Activated CD8-positive, alpha-beta T cell treated with anti-CD3 and anti-CD28 coated beads, Interleukin-2, amount 10 ng/mL, durations not matched to agents 7 days and 5 days (primary cell): ENCODE results near the gene EIF1AX. TPM values are rescaled to one million over a fixed set of nuclear protein-coding genes. Genes with fewer than 3 reads are reported as not detected.
A peak's percentile ranks its signal among the peaks of the same experiment; 100 is the strongest.
"Not testable (repeated sequence)": the region's sequence is repeated elsewhere in the genome, so short reads cannot be mapped to it uniquely, and the experiment has no call there.

ENCODE experiments used
- ATAC-seq: fragments of 150-1000 bp; cut with Tn5 transposase; one replicate; pipeline ENCODE4 v1.10.0; 2021; ENCODE audit warnings: moderate library complexity
- CTCF ChIA-PET: fragments of 350-600 bp; sonication (Branson Sonifier 250); formaldehyde crosslinking; loops from one replicate; lab custom pipeline; 2021; ENCODE audit warnings: antibody characterized with exemption; lab: Charles Lee
- POLR2A ChIA-PET: fragments of 350-600 bp; sonication (Branson Sonifier 250); formaldehyde crosslinking; loops from one replicate; lab custom pipeline; 2021; ENCODE audit warnings: antibody characterized with exemption; lab: Charles Lee
- DNase-seq: peaks from one replicate; pipeline ENCODE4 v3.0.0-alpha.2; 2020
- H3K27ac Mint-ChIP-seq: one replicate; pipeline ENCODE4 v1.8.0; 2021; ENCODE audit warnings: mild to moderate bottlenecking, mixed read lengths
- H3K27me3 Mint-ChIP-seq: one replicate; pipeline ENCODE4 v1.8.0; 2021; ENCODE audit warnings: low read depth, mixed read lengths
- H3K36me3 Mint-ChIP-seq: one replicate; pipeline ENCODE4 v1.8.0; 2021; ENCODE audit warnings: low read depth, mixed read lengths
- H3K4me1 Mint-ChIP-seq: one replicate; pipeline ENCODE4 v1.8.0; 2021; ENCODE audit warnings: low read depth, mixed read lengths
- H3K4me3 Mint-ChIP-seq: one replicate; pipeline ENCODE4 v1.8.0; 2021; ENCODE audit warnings: mild to moderate bottlenecking, mixed read lengths
- H3K9me3 Mint-ChIP-seq: one replicate; pipeline ENCODE4 v1.8.0; 2022; ENCODE audit warnings: mixed read lengths; ENCODE audit not compliant: insufficient read depth
- total RNA-seq, 2 experiments: library from RNA; stranded (reverse); gene quantifications; one replicate each; pipeline ENCODE4 v1.2.3, GENCODE V29; 2021

The EIF1AX gene
- total RNA-seq, 2 experiments from 2014 or later, result 84.8 to 92.4 TPM

DNA sequence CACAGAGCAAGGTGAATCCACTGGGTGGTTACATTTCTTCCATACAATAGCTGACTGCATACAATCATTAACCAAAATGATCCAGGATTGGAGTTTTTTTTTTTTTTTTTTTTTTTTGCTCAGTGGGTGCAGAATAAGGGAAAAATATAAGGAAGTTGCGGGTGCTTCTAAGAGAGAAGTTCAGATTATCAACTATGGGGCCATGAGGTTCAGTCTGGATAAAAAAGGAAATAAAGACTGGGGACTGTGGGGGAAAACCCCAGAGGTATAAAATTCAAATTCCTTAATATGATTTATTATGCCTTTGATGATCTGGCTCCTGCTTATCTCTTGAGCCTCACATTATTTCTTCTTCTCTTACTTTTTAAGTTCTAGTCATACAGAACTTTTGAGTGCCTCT, 5.9 kb upstream of the EIF1AX start:
- no peaks in the 10 kb centered on the region for H3K9me3 Mint-ChIP-seq
- H3K4me3 Mint-ChIP-seq, result no peak overlapping the region
- H3K27me3 Mint-ChIP-seq, result no peaks in the 10 kb centered on the region
- ATAC-seq (no peak), DNase-seq (no peak)
- CTCF ChIA-PET, result no interaction called here
- H3K4me1 Mint-ChIP-seq, result peaks cover 10% of the 10 kb centered on the region
- POLR2A ChIA-PET, result interaction anchor here (0.8 kb wide), 1 partner anchor 774 kb away, joined by 4 read pairs; no protein-coding TSS in a partner anchor
- H3K27ac Mint-ChIP-seq, result no peak overlapping the region
- H3K36me3 Mint-ChIP-seq, result peaks cover 20% of the 10 kb centered on the region

DNA sequence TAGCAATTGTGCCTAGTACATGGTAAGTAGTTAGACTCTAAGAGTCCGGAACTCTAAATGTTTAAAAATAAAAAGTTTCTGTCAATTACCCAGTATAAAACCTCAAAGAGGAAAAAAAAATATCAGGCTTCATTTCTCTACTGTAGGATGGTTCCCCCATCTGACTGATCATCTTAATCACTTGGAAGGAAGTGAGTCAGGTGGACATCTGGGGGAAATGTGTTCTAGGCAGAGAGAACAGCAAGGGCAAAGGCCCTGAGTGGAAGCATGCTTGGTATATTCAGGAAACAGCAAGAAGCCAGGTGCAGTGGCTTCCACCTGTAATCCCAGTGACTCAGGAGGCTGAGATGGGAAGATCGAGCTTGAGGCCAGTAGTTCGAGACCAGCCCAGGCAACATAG, 2.9 kb upstream of the EIF1AX start:
- POLR2A ChIA-PET, result no interaction called here
- Mint-ChIP-seq H3K36me3 (peaks cover 11% of the 10 kb centered on the region), H3K27me3 (no peaks in the 10 kb centered on the region), H3K4me1 (peaks cover 17% of the 10 kb centered on the region), H3K4me3 (no peak overlapping the region), H3K27ac (no peak overlapping the region), H3K9me3 (no peaks in the 10 kb centered on the region)
- DNase-seq (no peak), ATAC-seq (no peak)
- CTCF ChIA-PET, result no interaction called here

DNA sequence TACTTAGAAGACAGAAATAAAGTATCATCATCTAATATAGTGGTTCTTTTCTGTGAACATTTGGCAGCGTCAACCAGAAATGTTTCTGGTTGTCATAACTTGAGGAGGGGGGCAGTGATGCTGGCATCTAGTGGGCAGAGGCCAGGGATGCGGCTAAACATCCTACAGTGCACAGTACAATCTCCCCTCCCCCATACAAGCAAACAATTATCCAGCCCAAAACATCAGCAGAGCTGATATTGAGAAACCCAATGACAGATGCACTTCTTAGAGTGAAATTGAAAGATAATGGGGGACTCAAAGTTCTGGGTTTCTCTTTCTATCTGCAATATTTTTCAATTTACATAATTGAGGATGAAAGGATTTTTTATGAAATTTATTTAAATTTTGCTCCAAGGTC, 1.9 kb upstream of the EIF1AX start:
- no peak overlapping the region for H3K4me3 Mint-ChIP-seq
- peaks cover 10% of the 10 kb centered on the region for H3K36me3 Mint-ChIP-seq
- no peak for DNase-seq
- no peak for ATAC-seq
- no peaks in the 10 kb centered on the region for H3K27me3 Mint-ChIP-seq
- no peaks in the 10 kb centered on the region for H3K9me3 Mint-ChIP-seq
- no peak overlapping the region for H3K27ac Mint-ChIP-seq
- ChIA-PET CTCF (no interaction called here), POLR2A (no interaction called here)
- peaks cover 24% of the 10 kb centered on the region for H3K4me1 Mint-ChIP-seq

DNA sequence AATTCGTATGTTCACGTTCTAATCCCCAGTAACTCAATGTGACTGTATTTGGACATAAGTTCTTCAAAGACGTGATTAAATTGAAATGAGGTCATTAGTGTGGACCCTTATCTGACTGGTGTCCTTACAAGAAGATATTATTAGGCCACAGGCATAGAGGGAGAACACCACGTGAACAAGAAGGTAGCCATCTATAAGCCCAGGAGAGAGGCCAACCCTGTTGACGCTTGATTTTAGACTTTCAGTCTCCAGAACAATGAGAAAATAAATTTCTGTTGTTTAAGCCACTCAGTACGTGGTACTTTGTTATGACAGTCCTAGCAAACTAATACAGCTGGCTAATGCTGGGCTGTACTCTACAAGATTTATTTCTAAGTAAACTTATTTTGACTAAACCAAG, 1.5 kb upstream of the EIF1AX start:
- POLR2A ChIA-PET, result no interaction called here
- CTCF ChIA-PET, result no interaction called here
- Mint-ChIP-seq H3K4me3 (no peak overlapping the region), H3K27ac (peak overlapping the region; percentile 70), H3K9me3 (no peaks in the 10 kb centered on the region), H3K36me3 (peaks cover 10% of the 10 kb centered on the region), H3K27me3 (no peaks in the 10 kb centered on the region), H3K4me1 (peaks cover 24% of the 10 kb centered on the region)
- ATAC-seq (no peak), DNase-seq (no peak)

DNA sequence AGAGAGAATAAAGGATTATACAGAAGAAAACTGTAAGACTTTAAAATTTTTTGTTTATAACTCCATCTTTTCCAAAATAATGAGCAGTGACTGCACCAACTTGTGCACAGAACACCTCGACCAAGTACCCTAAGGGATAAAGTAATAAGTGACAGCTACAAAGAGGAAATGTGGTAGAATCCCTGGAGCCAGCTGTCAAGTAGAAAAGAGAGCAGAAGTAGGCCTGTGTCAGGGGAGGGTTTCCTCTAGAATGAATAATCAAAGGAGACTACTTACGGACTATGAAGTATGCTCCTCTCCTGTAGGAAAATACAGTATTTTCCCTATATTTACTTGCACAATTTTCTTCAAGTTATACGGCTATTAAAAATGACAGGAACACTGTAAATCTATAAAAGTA, 1.2 kb downstream of the EIF1AX start:
- peaks cover 32% of the 10 kb centered on the region for H3K4me1 Mint-ChIP-seq
- ATAC-seq (no peak), DNase-seq (no peak)
- ChIA-PET CTCF (interaction anchor here (0.9 to 1.4 kb wide), 2 partner anchors 8 to 235 kb away, joined by 4 to 5 read pairs; no protein-coding TSS in a partner anchor), POLR2A (no interaction called here)
- peaks cover 26% of the 10 kb centered on the region for H3K36me3 Mint-ChIP-seq
- H3K9me3 Mint-ChIP-seq, result no peaks in the 10 kb centered on the region
- H3K4me3 Mint-ChIP-seq, result peak overlapping the region; percentile 83
- H3K27ac Mint-ChIP-seq, result no peak overlapping the region
- H3K27me3 Mint-ChIP-seq, result no peaks in the 10 kb centered on the region

DNA sequence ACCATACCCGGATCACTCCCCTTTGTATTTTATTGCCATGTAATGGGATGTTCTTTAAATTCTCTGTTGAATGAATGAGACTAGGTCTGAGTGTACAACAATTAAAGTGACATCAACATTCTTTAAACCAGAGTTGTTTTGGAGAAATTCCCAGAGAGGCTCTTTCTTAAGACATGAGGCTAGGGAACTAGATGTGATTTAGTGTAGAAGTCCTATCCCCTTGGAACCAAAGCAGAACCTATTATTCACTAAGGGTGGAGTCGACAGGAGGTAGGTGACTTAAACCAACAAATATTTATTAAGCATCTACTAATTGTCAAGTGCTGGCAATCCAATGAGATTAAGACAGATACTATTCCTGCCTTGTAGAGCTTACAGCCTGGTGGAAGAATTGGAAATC, 1.7 kb downstream of the EIF1AX start:
- CTCF ChIA-PET, result interaction anchor here (0.9 kb wide), 1 partner anchor 235 kb away, joined by 5 read pairs; no protein-coding TSS in a partner anchor
- peaks cover 32% of the 10 kb centered on the region for H3K4me1 Mint-ChIP-seq
- peaks cover 29% of the 10 kb centered on the region for H3K36me3 Mint-ChIP-seq
- ATAC-seq (no peak), DNase-seq (no peak)
- peak overlapping the region; percentile 83 for H3K4me3 Mint-ChIP-seq
- POLR2A ChIA-PET, result no interaction called here
- H3K27ac Mint-ChIP-seq, result no peak overlapping the region
- no peaks in the 10 kb centered on the region for H3K9me3 Mint-ChIP-seq
- H3K27me3 Mint-ChIP-seq, result no peaks in the 10 kb centered on the region

DNA sequence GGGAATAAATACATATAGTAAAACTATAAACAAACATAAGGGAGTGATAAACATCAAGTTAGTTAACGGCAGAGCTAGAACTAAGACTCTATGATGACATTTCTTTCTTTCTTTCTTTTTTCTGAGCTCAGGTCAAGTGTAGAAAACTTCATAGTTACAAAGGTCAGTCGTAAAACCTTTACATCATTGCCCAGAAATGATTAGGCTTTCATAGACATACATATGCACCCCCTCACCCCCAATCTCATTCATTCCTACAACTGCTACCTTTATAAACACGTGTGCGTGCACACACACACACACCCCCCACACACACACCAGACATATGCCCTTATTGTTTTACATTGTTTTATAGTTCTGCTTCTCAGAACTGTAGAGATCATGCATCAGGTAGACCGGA, 5.7 kb downstream of the EIF1AX start:
- POLR2A ChIA-PET, result no interaction called here
- Mint-ChIP-seq H3K4me1 (peaks cover 24% of the 10 kb centered on the region), H3K36me3 (peaks cover 42% of the 10 kb centered on the region), H3K27ac (no peak overlapping the region), H3K27me3 (no peaks in the 10 kb centered on the region), H3K4me3 (no peak overlapping the region), H3K9me3 (no peaks in the 10 kb centered on the region)
- CTCF ChIA-PET, result no interaction called here
- no peak for ATAC-seq
- no peak for DNase-seq

DNA sequence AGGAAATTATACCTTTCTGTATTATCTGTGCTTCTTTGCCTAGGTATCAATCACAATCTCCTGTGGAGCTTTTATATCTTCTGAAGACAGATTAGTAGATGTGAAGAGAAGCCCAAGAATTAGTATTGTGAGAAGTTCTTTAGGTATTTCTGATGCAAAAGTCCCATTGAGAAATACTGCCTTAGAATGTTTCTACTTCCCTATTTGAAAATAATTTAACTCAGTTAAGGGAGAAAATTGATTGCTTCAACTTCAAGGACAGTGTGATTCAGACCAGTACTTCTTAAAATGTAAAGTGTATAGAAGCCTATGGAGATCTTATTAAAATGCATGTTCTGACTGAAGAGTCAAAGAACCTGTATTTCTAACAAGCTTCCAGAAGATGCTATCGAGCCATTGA, 9.0 kb downstream of the EIF1AX start:
- POLR2A ChIA-PET, result no interaction called here
- Mint-ChIP-seq H3K36me3 (peaks cover 44% of the 10 kb centered on the region), H3K4me3 (no peak overlapping the region), H3K27ac (no peak overlapping the region), H3K4me1 (peaks cover 10% of the 10 kb centered on the region), H3K27me3 (no peaks in the 10 kb centered on the region), H3K9me3 (no peaks in the 10 kb centered on the region)
- DNase-seq (no peak), ATAC-seq (no peak)
- CTCF ChIA-PET, result interaction anchor here (0.8 kb wide), 1 partner anchor 8 kb away, joined by 4 read pairs; the partner anchor contains the start of gene EIF1AX

DNA sequence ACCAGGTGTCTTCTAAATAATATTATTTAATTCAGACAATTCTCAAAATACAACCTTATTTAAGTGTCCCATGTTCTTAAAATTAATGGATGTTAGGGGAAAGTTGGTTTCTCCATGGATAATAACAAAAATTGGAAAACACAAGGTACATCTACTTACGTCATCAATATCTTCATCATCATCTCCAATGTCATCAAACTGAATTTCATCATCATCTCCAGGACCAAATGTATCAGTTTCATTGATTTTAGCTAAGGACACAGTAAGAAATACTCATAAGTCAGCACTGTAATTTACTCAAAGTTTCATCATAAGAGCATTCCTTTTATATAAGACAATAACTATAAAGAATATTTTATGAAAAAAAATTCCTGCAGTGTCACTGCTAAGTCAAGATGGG, 11.3 kb downstream of the EIF1AX start:
- ChIA-PET CTCF (interaction anchor here (3.2 kb wide), 1 partner anchor 225 kb away, joined by 10 read pairs; no protein-coding TSS in a partner anchor), POLR2A (no interaction called here)
- Mint-ChIP-seq H3K27me3 (no peaks in the 10 kb centered on the region), H3K4me3 (no peak overlapping the region), H3K9me3 (no peaks in the 10 kb centered on the region), H3K36me3 (peaks cover 28% of the 10 kb centered on the region), H3K27ac (peak overlapping the region; percentile 24), H3K4me1 (peaks cover 2% of the 10 kb centered on the region)
- no peak for DNase-seq
- ATAC-seq, result no peak

DNA sequence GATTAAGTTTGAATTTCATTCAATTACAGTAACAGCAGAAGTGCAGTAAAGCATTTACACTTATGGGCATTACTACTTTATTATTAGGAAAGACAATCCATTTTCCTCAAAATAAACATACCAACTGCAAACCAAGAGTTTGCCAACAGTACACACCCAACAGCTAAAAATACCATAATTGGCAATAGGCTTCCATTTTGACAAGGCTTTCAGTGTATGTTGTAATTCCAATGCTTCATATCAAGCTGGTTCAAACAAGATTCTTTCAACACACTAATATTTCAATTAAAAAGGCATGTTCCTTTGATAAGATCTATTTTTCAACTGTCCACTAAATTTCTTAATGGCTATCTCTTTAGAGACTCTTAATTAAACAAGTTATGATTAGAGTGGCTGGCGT, 12.1 kb downstream of the EIF1AX start:
- no peak overlapping the region for H3K27ac Mint-ChIP-seq
- ChIA-PET CTCF (interaction anchor here (3.2 kb wide), 1 partner anchor 225 kb away, joined by 10 read pairs; no protein-coding TSS in a partner anchor), POLR2A (no interaction called here)
- H3K9me3 Mint-ChIP-seq, result no peaks in the 10 kb centered on the region
- no peak for DNase-seq
- H3K4me3 Mint-ChIP-seq, result no peak overlapping the region
- H3K27me3 Mint-ChIP-seq, result no peaks in the 10 kb centered on the region
- ATAC-seq, result no peak
- no peaks in the 10 kb centered on the region for H3K4me1 Mint-ChIP-seq
- peaks cover 23% of the 10 kb centered on the region for H3K36me3 Mint-ChIP-seq

DNA sequence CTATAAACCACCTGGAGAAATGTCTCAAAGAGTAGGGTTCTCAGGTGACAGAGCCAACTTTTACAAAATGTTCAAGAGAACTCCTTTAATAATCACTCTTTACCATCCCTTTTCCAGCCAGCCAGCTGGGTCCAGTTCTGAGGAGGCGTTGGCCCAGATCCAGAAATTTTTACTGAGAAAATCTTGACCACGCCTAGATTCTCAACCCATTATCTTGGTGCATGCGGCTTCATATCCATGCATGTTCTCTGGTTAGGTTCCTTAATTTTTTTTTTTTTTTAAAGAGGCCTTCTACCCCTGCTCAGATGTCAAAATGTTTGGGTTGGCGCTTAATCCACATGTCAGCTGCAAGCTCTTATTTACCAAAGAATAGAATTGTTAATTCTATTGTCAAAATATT, 13.0 kb downstream of the EIF1AX start:
- no peak overlapping the region for H3K27ac Mint-ChIP-seq
- DNase-seq (no peak), ATAC-seq (no peak)
- CTCF ChIA-PET, result interaction anchor here (3.2 kb wide), 1 partner anchor 224 kb away, joined by 10 read pairs; no protein-coding TSS in a partner anchor
- peaks cover 22% of the 10 kb centered on the region for H3K36me3 Mint-ChIP-seq
- POLR2A ChIA-PET, result no interaction called here
- no peak overlapping the region for H3K4me3 Mint-ChIP-seq
- H3K4me1 Mint-ChIP-seq, result no peaks in the 10 kb centered on the region
- H3K27me3 Mint-ChIP-seq, result no peaks in the 10 kb centered on the region
- no peaks in the 10 kb centered on the region for H3K9me3 Mint-ChIP-seq

DNA sequence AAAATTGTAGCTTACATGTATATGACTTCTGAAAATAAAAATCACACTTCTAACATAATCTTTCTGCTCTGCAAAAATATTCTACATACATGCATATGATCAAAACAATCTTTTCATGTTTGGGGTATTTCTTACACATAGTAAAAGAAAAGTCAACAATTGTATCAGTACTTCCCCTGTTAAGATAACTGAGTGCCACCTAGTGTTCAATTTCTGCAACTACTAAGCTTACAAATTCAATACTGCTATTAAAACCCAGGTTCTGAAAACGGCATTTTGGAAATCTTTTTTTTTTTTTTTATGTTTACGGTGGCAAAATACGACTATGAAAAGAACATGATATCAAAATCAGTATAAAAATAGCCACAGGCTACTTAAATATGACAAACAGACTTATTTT, 14.2 kb downstream of the EIF1AX start:
- H3K4me1 Mint-ChIP-seq, ATAC-seq, H3K4me3 Mint-ChIP-seq, H3K27me3 Mint-ChIP-seq, POLR2A ChIA-PET, H3K27ac Mint-ChIP-seq, DNase-seq, H3K9me3 Mint-ChIP-seq: not testable (repeated sequence)
- CTCF ChIA-PET, result interaction anchor here (3.2 kb wide), 1 partner anchor 223 kb away, joined by 10 read pairs; no protein-coding TSS in a partner anchor
- peaks cover 14% of the 10 kb centered on the region for H3K36me3 Mint-ChIP-seq

DNA sequence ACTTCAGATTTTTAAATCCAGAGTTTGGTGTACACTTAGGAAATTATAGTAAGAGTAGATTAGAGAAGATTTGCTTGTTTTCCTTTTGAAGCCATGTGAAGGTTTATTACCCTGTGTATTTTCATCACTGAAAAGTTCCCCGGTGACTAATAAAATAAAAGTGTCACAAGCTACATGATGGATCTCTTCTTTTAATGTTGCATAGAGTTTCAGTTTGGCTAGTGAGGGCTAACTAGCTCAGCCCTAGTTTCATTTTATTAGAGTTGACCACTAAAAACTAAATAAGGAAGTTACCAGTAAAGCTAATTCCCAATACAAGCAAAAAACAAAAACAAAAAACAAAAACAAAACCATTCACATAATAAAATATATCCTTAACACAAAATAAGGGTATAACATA, 14.8 kb downstream of the EIF1AX start:
- POLR2A ChIA-PET, H3K27ac Mint-ChIP-seq, H3K4me1 Mint-ChIP-seq, DNase-seq, ATAC-seq, H3K4me3 Mint-ChIP-seq, H3K27me3 Mint-ChIP-seq, CTCF ChIA-PET, H3K9me3 Mint-ChIP-seq: not testable (repeated sequence)
- peaks cover 14% of the 10 kb centered on the region for H3K36me3 Mint-ChIP-seq
